ENCODE results near the gene RAB5IF. TPM values are rescaled to one million over a fixed set of nuclear protein-coding genes. Genes with fewer than 3 reads are reported as not detected.

The RAB5IF gene
- total and polyA plus RNA-seq, 10 of the 15 experiments (the other 5 are each of a cell fraction or from before 2014, with no cell fraction given): 19.4 to 246 (median 92.0) TPM

- RAD21 ChIA-PET (ENCODE audit: unreplicated experiment): no interaction called here
- Histone ChIP-seq H3K9me3 (replicated peaks; ENCODE audit: control insufficient read depth, insufficient read depth, low read length) (no peaks in the 10 kb centered on the region; the same call in 2 of the 3 replicates), H3K4me2 (ENCODE audit: control insufficient read depth, insufficient read depth) (no peak overlapping the region), H3K4me1 (ENCODE audit: control insufficient read depth, insufficient read depth, low read length) (peaks cover 4% of the 10 kb centered on the region), H4K20me1 (ENCODE audit: control insufficient read depth, insufficient read depth) (0 out of 2 replicates have a peak, but pooled peaks cover 4% of the 10 kb centered on the region), H3K79me2 (ENCODE audit: control insufficient read depth, insufficient read depth, low read length) (peaks cover 18% of the 10 kb centered on the region), H3K27ac (ENCODE audit: control insufficient read depth, insufficient read depth) (no peak overlapping the region), H2AFZ (ENCODE audit: control insufficient read depth, low read depth, low read length) (no peak overlapping the region), H3K9ac (ENCODE audit: control insufficient read depth, insufficient read depth, low read length) (no peak overlapping the region), H3K36me3 (ENCODE audit: control insufficient read depth in 2 of 2, insufficient read depth in 2 of 2, low read length in 1 of 2) (peaks cover 21 to 25% of the 10 kb centered on the region in 2 experiments; a peak in 3 of 4 replicates), H3K27me3 (replicated peaks in 1 of 2; ENCODE audit: control insufficient read depth in 2 of 2, insufficient read depth in 2 of 2, low read length in 1 of 2) (no peaks in the 10 kb centered on the region), H3K4me3 (no peak overlapping the region)
- DNase-seq (ENCODE audit: low read depth, low spot score) (no peak), FAIRE-seq (no peak), ATAC-seq (peak; percentile 22; the same call in 1 of the 3 replicates)
- SMC1A ChIA-PET (ENCODE audit: uncharacterized antibody, unreplicated experiment): no interaction called here
- in situ Hi-C loops (cut with MboI): no loop called here
- WGBS (ENCODE audit: insufficient coverage, insufficient replicate concordance, low lambda C conversion rate, missing lambda C conversion rate): 48% methylated on average over 4 of the region's 4 CpGs
- TF ChIP-seq RELB (IDR thresholded peaks at IDR 0.05; ENCODE audit: low read depth) (no peak), SIN3A (IDR thresholded peaks at IDR 0.05; ENCODE audit: low read depth, low read length) (no peak)
- BruUV-seq (replicated peaks): TSS peak; percentile 39
- intact Hi-C loops (cut with micrococcal nuclease; ENCODE audit: unreplicated experiment): no loop called here
- CTCF ChIA-PET: no interaction called here
- POLR2A ChIA-PET: no interaction called here
These were observed 23.3 kb upstream of the RAB5IF start for GRCh38 chr20:36582322-36582721.

GRCh38 chr20:36582821-36583220, 22.8 kb upstream of the RAB5IF start:
- TF ChIP-seq DPF2 (IDR thresholded peaks at IDR 0.05): no peak
- no peak for TF ChIP-seq RCOR1 (conservative IDR thresholded peaks at IDR 0.05; ENCODE audit: low read depth, low read length)
- TF ChIP-seq SIX5 (IDR thresholded peaks at IDR 0.05; ENCODE audit: low read depth, low read length, severe bottlenecking): no peak
- TF ChIP-seq CHD2 (IDR thresholded peaks at IDR 0.05; ENCODE audit: borderline replicate concordance, low read depth, low read length): no peak
- no peak for TF ChIP-seq HCFC1 (IDR thresholded peaks at IDR 0.05; ENCODE audit: low read length)
- TF ChIP-seq PRDM15 (CRISPR knock-in tag; IDR thresholded peaks at IDR 0.05): no peak
- no peaks in the 10 kb centered on the region for H3K27me3 ChIP-seq (replicated peaks in 1 of 2; ENCODE audit: control insufficient read depth in 2 of 2, insufficient read depth in 2 of 2, low read length in 1 of 2)
- no peak overlapping the region for H3K4me3 ChIP-seq
- CTCF ChIA-PET: interaction anchor here (0.5 kb wide), 1 partner anchor 22 kb away, joined by 3 read pairs; no protein-coding TSS in a partner anchor
- in situ Hi-C loops (cut with MboI): no loop called here
- POLR2A ChIA-PET: no interaction called here
- H4K20me1 ChIP-seq (ENCODE audit: control insufficient read depth, insufficient read depth): 0 out of 2 replicates have a peak, but pooled peaks cover 4% of the 10 kb centered on the region
- SMC1A ChIA-PET (ENCODE audit: uncharacterized antibody, unreplicated experiment): no interaction called here
- H3K27ac ChIP-seq (ENCODE audit: control insufficient read depth, insufficient read depth): no peak overlapping the region
- DNase-seq (ENCODE audit: low read depth, low spot score) (no peak), ATAC-seq (no peak), FAIRE-seq (no peak)
- peaks cover 5% of the 10 kb centered on the region for H3K4me1 ChIP-seq (ENCODE audit: control insufficient read depth, insufficient read depth, low read length)
- intact Hi-C loops (cut with micrococcal nuclease; ENCODE audit: unreplicated experiment): no loop called here
- H3K4me2 ChIP-seq (ENCODE audit: control insufficient read depth, insufficient read depth): no peak overlapping the region
- no TSS peak for BruUV-seq (replicated peaks)
- H3K9me3 ChIP-seq (replicated peaks; ENCODE audit: control insufficient read depth, insufficient read depth, low read length): no peaks in the 10 kb centered on the region; the same call in 2 of the 3 replicates
- WGBS (ENCODE audit: insufficient coverage, insufficient replicate concordance, low lambda C conversion rate, missing lambda C conversion rate): 82% methylated on average over 4 of the region's 4 CpGs
- RAD21 ChIA-PET (ENCODE audit: unreplicated experiment): interaction anchor here (2.2 kb wide), 1 partner anchor 22 kb away, joined by 7 read pairs; the partner anchor contains the start of gene RAB5IF
- no peak overlapping the region for H3K9ac ChIP-seq (ENCODE audit: control insufficient read depth, insufficient read depth, low read length)
- H3K79me2 ChIP-seq (ENCODE audit: control insufficient read depth, insufficient read depth, low read length): peaks cover 16% of the 10 kb centered on the region
- no peak overlapping the region for H2AFZ ChIP-seq (ENCODE audit: control insufficient read depth, low read depth, low read length)
- H3K36me3 ChIP-seq (ENCODE audit: control insufficient read depth in 2 of 2, insufficient read depth in 2 of 2, low read length in 1 of 2): peaks cover 23 to 25% of the 10 kb centered on the region in 2 experiments; a peak in 3 of 4 replicates

Measured in GM12878 (cell line).